COLO668 (cell line): ENCODE measurements around the gene DNM3.
A peak's percentile ranks its signal among the peaks of the same experiment; 100 is the strongest.
"Not testable (repeated sequence)": the region's sequence is repeated elsewhere in the genome, so short reads cannot be mapped to it uniquely, and the experiment has no call there.

Source experiments
- DNase-seq: peaks from one replicate; lab custom pipeline; 2025; ENCODE audit not compliant: unreplicated experiment; lab: John Stamatoyannopoulos, UW

DNM3 gene

GRCh38 chr1:172402878-172403569 lies 561.7 kb downstream of the DNM3 start:
- no peak for DNase-seq

DNA sequence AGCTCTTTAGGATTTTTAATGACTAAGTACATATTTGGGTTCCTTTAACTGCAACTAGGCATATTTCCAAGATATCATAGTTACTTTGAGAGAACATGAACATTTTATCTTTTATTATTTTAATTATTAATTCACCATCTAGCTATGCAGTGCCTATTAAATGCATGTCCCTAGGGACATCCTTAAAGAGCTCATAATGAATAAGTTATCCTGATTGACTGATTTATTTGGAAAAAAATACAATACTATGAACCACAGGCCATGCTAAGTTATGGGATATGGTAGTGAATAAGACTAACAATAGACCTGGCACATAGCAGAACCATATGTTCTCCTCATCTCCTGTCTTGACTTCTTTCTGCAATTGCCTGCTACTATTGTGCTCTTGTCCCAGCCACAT lies 562.8 kb downstream of the DNM3 start:
- DNase-seq = no peak

GRCh38 chr1:172405912-172406311 lies 564.6 kb downstream of the DNM3 start:
- DNase-seq = no peak

DNA sequence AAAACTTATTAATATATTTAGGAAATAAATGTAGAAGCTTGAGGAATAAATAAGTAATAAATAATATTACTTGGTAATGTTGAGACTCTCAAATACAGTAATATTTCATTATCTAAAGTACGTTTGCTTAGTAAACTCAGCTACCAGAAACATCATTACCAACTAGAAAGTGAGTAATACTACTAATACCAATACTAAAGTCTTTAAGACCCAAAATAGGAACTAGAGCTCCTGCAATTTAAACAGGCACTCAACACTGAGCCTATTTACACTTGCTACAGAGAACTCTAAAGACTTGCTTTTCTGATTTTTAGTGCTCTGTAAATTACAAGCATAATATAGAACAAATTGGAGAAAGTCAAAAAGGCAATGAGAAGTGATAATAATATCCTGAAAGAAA lies 565.7 kb downstream of the DNM3 start:
- no peak for DNase-seq

DNA sequence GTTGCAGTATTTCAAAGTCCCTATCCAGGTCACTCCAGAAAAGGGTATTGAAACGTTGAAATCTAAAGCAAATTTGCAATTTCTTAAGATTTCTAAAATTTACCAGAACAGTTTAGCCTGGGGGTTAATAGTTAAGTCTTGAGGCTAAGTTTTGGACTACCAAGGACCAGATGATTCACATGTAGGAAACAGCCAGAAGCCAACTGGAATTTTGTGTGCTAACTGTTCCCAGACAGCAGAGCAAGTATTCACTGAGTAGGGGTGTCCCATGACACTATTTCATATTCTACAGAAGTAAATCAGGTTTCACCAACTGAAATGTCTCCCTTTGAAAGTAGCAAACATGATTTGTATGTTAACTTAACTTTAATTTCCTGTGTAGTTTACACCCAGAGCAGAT lies 567.7 kb downstream of the DNM3 start:
- DNase-seq = no peak

DNA sequence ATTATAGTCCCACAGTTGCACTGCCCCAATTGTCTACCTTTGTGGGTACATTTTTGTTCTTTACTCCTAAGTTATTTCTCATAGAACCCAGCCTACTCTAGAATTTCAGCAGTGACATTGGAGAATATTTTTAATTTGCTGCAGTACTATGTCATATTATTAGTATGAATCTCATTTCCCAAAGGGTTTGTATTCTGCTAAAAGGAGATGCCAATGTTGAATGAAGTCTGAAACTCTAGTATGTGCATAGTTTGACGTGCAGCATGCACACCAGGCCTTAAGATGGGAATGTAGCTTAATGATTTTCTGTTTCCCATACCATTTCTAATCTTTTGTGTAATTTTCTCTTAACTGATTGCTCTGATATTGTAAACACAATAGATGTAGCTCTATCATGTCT lies 568.7 kb downstream of the DNM3 start:
- no peak for DNase-seq

DNA sequence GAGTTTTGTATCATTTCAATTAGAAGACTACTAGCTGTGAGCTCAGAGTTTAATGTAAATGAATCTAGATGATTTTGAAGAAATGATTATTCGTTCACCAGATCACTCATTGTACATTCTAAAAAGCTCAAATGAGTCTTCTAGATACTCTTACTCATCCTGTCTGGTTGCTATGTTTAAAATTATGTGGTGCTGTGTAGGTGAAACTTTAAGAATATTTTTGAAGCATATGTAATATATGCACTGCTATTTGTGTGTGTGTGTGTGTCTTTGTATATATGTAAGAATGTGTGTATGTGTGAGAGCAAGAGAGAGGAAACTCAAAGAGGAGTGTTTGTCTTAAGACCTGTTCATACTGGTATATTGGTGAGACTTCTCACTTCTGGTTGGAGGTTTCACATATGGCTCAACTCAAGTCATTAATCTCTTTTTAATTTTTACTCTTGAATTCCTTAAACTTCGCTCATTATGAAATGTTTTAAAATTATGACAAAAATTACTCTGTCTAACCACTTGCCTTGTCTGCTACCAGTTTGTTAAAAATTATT lies 570.6 kb downstream of the DNM3 start:
- no peak for DNase-seq

DNA sequence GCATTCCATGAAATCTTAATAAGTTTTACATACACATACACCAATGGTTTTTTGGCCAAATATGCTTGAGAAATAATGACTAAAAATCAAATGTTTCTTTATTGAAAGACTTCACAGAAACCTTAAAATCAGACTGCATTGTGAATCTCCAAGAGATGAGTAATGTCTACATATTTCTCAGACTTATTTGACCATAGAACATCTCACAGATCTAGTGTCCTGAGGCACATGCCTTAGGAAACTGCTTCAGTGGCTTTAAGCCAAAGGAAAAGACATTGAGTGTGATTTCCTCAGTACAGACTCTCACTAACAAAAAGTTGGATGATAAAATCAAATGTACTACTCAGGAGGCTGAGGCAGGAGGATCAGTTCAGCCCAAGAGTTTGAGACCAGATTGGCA lies 573.0 kb downstream of the DNM3 start:
- DNase-seq = no peak

- no peak for DNase-seq
Observed at GRCh38 chr1:172416496-172417035, 575.3 kb downstream of the DNM3 start.

DNA sequence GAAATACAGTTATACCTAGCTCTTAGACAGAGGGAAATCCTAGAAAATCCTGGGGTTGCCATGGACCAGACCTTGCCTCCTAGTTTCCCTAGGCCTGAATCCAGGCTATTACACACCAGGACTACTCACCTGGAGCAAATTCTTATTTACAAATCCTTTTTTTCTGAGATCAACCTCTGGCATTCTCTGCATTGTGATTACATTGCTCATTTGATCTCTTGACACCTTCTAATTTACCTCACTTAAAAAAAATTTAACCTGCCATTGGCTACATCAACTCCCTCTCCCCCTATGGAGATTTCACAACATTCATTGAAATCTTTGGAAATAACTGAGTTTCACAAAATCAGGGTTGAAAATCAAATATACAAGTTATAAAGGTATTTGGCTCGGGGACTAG lies 576.3 kb downstream of the DNM3 start:
- DNase-seq = no peak

DNA sequence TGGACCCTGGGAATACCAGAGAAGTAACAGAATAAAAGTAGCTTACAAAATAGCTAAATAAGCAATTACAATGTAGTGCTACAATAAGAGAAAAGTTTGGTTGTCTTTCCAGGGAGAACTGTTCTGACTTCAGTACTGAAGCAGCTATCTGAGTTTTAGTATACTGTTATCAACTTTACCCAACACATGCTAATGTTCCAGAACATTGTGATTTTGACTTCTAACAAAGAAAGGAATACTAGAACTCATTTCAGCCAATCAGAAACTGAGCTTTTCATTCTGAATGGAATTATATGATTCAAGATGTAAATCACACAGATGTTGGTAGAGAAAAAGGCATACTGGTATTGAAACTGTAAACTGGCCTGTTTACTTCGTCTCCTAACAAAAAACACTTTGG lies 579.1 kb downstream of the DNM3 start, which contains the start of gene C1orf105:
Gene C1orf105, plus strand, starts transcription at position 301 of the 400 bp plus-strand sequence. CDS start 201 bp downstream, outside the sequence.
- no peak for DNase-seq

DNA sequence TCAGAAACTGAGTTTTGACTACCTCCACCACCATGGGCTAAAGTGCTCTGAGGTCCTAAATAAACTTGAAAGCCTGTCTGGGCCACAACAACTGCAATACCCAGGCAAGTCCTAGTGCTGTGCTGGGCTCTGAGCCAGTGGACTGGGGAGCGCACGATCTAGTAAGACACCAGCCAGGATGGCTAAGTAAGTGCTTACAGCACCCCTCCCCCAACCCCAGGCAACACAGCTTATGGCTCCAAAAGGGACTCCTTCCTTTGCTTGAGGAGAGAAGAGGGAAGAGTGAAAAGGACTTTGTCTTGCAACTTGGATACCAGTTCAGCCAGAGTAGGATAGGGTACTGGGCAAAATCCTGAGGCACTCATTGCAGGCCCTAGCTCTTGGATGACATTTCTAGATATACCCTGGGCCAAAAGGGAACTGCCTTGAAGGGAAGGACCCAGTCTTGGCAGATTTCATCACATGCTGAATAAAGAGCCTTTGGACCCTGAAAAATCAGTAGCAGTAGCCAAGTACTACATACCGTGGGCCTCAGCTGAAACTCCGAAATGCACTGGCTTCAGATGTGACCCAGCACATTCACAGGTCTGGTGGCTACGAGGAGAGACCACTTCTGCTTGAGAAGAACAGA lies 580.8 kb downstream of the DNM3 start:
- DNase-seq = no peak

- no peak for DNase-seq
Observed at GRCh38 chr1:172423336-172423735, 582.0 kb downstream of the DNM3 start.

DNA sequence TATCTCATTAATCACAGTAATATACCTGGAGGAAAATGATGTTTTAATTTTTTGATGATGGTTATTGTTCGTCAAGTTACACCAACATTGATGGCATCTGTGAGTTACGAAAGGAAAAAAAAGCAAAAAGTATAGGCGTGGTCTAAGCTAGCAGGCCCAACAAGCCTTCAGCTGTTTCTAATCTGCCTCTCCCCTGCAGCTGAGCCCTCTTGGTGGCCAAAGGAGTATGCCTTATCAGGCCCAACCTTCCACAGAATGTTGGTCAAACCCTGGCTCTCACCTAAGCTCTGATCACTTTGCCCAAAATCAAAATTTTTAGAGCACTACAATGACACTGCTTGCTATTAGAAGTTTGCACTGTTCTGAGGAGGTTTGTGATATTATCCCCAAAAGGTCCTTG lies 584.0 kb downstream of the DNM3 start:
- no peak for DNase-seq

DNA sequence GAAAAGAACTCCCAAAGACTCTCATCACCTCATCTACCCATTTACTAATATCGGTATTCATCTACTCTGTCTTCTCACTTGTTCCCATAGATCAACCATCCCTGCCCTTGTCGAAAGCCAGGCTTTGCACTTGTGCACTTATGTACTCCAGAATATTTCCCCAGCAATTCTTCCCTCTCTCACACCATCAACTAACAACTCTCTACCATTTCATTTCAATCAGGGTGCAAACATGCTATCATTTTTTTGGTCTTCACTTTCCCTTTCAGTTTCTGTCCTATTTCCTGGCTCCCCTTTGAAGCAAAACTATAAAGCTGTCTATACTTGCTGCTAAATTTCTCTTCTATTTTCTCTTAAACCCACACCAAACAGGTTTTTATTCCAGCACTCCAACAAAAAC lies 585.9 kb downstream of the DNM3 start:
- no peak for DNase-seq

GRCh38 chr1:172429331-172430127 lies 588.2 kb downstream of the DNM3 start:
- peak; percentile 65 for DNase-seq

- DNase-seq = no peak
Observed at GRCh38 chr1:172430128-172430454, 588.8 kb downstream of the DNM3 start.

DNA sequence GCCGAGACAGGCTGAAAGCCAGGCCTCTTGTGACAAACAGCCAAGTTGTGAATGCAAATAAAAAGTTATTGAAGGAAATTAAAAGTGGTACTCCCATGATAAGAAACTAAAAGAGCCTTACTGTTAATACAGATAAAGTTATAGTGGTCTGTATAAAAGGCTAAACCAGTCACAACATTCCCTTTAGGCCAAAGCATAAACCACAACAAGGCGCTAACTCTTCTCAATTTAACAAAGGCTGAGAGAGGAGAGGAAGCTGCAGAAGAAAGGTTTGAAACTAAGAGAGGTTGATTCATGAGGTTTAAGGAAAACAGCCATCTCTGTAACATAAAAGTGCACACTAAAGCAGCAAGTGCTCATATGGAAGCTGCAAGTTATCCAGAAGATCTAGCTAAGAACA lies 589.9 kb downstream of the DNM3 start:
- DNase-seq = no peak

GRCh38 chr1:172431721-172432192 lies 590.5 kb downstream of the DNM3 start:
- peak; percentile 91 for DNase-seq

GRCh38 chr1:172437183-172437582 lies 595.9 kb downstream of the DNM3 start:
- not testable (repeated sequence) for DNase-seq

GRCh38 chr1:172442404-172442803 lies 601.1 kb downstream of the DNM3 start:
- DNase-seq = no peak
